OCI-LY3 (cell line): ENCODE measurements around the gene ETAA1.

Source experiments
- EZH2phosphoT487 ChIP-seq: fragments of 200-600 bp; shearing (Covaris generic); IDR thresholded peaks from 2 replicates; pipeline ENCODE4 v1.6.1; 2018; ENCODE audit warnings: antibody characterized with exemption, mixed run types, low read depth
- TF ChIP-seq, protein P1 (sequence below): fragments of 200-600, 300-600 bp; sonication (generic); IDR thresholded peaks from 2 replicates; pipeline ENCODE4 v1.5.1; 2014; ENCODE audit warnings: antibody characterized with exemption, low read length, low read depth

DNA sequence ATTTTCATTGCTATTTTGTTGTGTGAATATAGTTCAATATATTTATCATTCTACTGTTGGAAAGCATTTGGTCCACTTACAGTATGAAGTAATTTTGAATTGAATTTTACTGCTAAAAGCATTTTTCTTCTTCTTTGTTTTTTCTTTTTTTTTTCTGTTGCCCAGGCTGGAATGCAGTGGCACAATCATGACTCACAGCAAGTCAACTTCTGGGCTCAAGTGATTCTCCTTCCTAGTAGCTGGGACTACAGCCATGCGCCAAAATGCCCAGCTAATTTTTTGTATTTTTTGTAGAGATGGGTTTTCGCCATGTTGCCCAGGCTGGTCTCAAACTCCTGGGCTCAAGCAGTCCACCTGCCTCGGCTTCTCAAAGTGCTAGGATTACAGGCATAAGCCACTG lies 2.4 kb upstream of the ETAA1 start:
- TF ChIP-seq, protein P1, sequence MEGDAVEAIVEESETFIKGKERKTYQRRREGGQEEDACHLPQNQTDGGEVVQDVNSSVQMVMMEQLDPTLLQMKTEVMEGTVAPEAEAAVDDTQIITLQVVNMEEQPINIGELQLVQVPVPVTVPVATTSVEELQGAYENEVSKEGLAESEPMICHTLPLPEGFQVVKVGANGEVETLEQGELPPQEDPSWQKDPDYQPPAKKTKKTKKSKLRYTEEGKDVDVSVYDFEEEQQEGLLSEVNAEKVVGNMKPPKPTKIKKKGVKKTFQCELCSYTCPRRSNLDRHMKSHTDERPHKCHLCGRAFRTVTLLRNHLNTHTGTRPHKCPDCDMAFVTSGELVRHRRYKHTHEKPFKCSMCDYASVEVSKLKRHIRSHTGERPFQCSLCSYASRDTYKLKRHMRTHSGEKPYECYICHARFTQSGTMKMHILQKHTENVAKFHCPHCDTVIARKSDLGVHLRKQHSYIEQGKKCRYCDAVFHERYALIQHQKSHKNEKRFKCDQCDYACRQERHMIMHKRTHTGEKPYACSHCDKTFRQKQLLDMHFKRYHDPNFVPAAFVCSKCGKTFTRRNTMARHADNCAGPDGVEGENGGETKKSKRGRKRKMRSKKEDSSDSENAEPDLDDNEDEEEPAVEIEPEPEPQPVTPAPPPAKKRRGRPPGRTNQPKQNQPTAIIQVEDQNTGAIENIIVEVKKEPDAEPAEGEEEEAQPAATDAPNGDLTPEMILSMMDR = no peak
- no peak for TF ChIP-seq EZH2phosphoT487
